GM12892 (cell line): Measurements from ENCODE around the gene RPS3.
"Not testable (repeated sequence)": the region's sequence is repeated elsewhere in the genome, so short reads cannot be mapped to it uniquely, and the experiment has no call there.

Experiments
- POLR2A ChIP-seq: IDR thresholded peaks from 2 replicates; pipeline ENCODE4 v1.6.1; 2011; ENCODE audit warnings: low read depth, low read length, control low read depth
- POLR2AphosphoS5 ChIP-seq: IDR thresholded peaks from 2 replicates; pipeline ENCODE4 v1.6.1; 2011; ENCODE audit warnings: low read depth, low read length, control low read depth
- TAF1 ChIP-seq: IDR thresholded peaks from 2 replicates; pipeline ENCODE4 v1.6.1; 2011; ENCODE audit warnings: low read depth, mild to moderate bottlenecking, control low read depth, low read length, borderline replicate concordance

- TF ChIP-seq POLR2A, POLR2AphosphoS5, TAF1: not testable (repeated sequence)
Measured at GRCh38 chr11:75413146-75413545, 13.8 kb downstream of the RPS3 start.
